ENCODE data around the gene MMP13.
"Not testable (repeated sequence)": the region's sequence is repeated elsewhere in the genome, so short reads cannot be mapped to it uniquely, and the experiment has no call there.

DNA sequence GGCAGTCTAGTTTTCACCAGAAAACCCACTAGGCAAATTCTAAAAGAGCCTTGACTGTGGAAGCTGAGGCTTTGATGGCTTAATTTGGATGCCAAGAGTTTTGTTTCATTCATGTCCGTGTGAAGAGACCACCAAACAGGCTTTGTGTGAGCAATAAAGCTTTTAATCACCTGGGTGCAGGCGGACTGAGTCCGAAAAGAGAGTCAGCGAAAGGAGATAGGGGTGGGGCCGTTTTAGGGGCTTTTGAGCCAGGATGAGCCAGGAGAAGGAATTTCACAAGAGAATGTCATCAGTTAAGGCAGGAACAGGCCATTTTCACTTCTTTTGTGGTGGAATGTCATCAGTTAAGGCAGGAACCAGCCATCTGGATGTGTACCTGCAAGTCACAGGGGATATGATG is 51.6 kb downstream of the MMP13 start:
- not testable (repeated sequence) for TF ChIP-seq POLR2A (IDR thresholded peaks at IDR 0.05; ENCODE audit: low read depth); EP300 (IDR thresholded peaks at IDR 0.05); POLR2AphosphoS5 (IDR thresholded peaks at IDR 0.05)
- TF ChIP-seq, protein P1, sequence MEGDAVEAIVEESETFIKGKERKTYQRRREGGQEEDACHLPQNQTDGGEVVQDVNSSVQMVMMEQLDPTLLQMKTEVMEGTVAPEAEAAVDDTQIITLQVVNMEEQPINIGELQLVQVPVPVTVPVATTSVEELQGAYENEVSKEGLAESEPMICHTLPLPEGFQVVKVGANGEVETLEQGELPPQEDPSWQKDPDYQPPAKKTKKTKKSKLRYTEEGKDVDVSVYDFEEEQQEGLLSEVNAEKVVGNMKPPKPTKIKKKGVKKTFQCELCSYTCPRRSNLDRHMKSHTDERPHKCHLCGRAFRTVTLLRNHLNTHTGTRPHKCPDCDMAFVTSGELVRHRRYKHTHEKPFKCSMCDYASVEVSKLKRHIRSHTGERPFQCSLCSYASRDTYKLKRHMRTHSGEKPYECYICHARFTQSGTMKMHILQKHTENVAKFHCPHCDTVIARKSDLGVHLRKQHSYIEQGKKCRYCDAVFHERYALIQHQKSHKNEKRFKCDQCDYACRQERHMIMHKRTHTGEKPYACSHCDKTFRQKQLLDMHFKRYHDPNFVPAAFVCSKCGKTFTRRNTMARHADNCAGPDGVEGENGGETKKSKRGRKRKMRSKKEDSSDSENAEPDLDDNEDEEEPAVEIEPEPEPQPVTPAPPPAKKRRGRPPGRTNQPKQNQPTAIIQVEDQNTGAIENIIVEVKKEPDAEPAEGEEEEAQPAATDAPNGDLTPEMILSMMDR (IDR thresholded peaks at IDR 0.05) = not testable (repeated sequence)

Data from esophagus muscularis mucosa (tissue), 4 donors.